Spinal cord (tissue), 10 donors: ENCODE measurements around the gene CFAP54. TPM values are rescaled to one million over a fixed set of nuclear protein-coding genes. Genes with fewer than 3 reads are reported as not detected.

Experiments used
- DNase-seq, 6 donors: peaks; one replicate each; pipeline versions ENCODE4 v3.0.0 to v3.0.0-alpha.2; 2013 to 2015; ENCODE audit warnings: low spot score in 6 of 6, low read depth in 4 of 6
- H3K27ac ChIP-seq: one replicate; pipeline ENCODE4 v1.5.1; 2013; ENCODE audit warnings: low read depth, low read length, control low read depth
- H3K27me3 ChIP-seq: one replicate; pipeline ENCODE4 v1.6.1; 2013; ENCODE audit warnings: low read length; ENCODE audit not compliant: control insufficient read depth, insufficient read depth
- H3K36me3 ChIP-seq: one replicate; pipeline ENCODE4 v1.6.1; 2013; ENCODE audit warnings: low read length; ENCODE audit not compliant: control insufficient read depth, insufficient read depth
- H3K4me1 ChIP-seq: one replicate; pipeline ENCODE4 v1.6.1; 2013; ENCODE audit warnings: low read length; ENCODE audit not compliant: control insufficient read depth, insufficient read depth
- H3K4me3 ChIP-seq: one replicate; pipeline ENCODE4 v1.5.1; 2013; ENCODE audit warnings: low read depth, low read length, control low read depth
- H3K9me3 ChIP-seq: one replicate; pipeline ENCODE4 v1.6.1; 2013; ENCODE audit warnings: low read length; ENCODE audit not compliant: control insufficient read depth, insufficient read depth
- WGBS: methylation state at CpG from one replicate; pipeline ENCODE4 v1.1.5; 2013; ENCODE audit warnings: missing lambda C conversion rate; ENCODE audit not compliant: insufficient coverage; 5-methylcytosine and 5-hydroxymethylcytosine counted together
- long read RNA-seq, 4 donors: transcript quantifications; one replicate each; lab custom pipeline, GENCODE V29; 2026
- polyA plus RNA-seq, 2 donors: library from polyadenylated mRNA; unstranded; fragments of 120-200 nt; gene quantifications; one replicate each; pipeline ENCODE4 v1.2.1, GENCODE V29; 2013; ENCODE audit not compliant: insufficient read length in 2 of 2
- total RNA-seq, 2 donors: library from RNA; depleted of rRNA in 1 of 2; stranded (reverse); fragments of 120-200 nt in 1 of 2; fragments of >200 nt in 1 of 2; gene quantifications; one replicate each; pipeline versions ENCODE4 v1.2.3 to v1.2.4, GENCODE V29; 2013 to 2014
- donor health status: healthy.

CFAP54 gene, protein sequence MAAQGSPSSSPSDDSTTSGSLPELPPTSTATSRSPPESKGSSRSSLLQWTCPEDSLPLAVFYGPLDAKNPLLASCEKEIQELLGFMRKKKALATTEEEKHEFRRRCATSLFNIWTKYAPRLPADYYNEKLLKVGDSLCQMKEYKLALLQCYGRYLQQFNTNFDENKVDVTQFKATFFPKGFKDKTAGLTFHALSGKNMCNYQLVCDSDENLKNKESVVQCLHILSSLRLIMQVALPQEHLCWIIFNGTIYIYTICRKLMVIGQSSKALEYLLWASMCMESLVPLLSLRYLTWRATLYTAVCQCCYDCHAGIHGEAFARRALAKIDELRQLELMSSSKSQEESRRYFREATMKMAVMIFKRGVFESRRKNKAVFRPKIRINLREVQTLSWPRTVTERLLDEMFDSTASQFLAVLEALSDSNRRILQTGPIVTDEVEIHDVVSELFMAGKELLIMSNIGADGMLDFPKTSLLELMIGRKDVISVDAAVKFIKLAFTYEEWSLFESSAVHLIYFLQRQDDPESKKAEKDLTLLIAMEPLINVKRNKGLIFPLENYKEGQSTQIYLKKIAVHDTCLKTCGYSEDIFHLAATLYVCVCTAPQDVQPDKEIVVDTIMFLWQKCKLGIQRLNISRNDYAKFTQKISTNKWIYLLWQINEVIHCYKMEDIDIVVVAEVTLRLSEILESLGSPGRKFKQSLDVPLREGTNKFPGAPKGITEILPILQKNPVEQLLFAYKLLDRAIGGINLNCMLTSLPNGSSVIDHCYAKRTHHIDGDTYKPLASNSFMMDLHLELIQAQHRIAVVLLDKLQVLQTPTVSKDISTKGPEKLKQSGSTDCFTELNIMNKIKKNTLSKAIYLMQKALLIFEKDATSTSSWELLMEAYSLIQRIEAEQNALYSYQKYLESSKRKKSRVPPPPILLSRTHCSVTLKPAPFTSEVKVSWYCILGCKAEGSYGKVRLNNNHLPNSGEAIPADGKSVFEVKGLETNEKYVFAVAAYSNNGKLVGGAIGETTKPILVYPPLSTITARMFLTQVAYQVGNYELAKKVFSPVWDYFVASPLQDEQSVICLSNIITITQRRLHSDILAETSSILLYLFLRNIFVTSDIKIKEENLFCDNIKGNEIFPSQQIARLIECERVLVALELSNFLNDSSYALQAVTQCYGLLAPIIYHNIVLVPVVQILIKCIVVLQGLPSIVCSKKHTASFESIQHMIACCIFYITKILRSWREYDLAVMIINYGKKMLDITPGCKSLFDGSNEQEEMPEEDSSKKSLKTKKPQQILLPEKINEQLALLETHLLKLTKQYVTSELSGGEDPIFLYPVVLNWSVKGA (N-terminal part only)
- total RNA-seq (10 to 100 TPM; 16.2 to 21.3 TPM), polyA plus RNA-seq (1 to 10 TPM; 3.3 to 6.0 TPM)
- long read RNA-seq, donor 1: 0 reads
- long read RNA-seq, donor 2: 0 reads
- long read RNA-seq, donor 3: 0 reads
- long read RNA-seq, donor 4: 0 reads

- DNase-seq: peak; percentile 82 to 99 (median 94)
- Histone ChIP-seq H3K4me1 (peaks cover 9% of the 10 kb centered on the region), H3K36me3 (no peaks in the 10 kb centered on the region), H3K9me3 (no peaks in the 10 kb centered on the region), H3K4me3 (peak within 1 kb of the TSS; percentile 90), H3K27me3 (no peaks in the 10 kb centered on the region), H3K27ac (peak within 1 kb of the TSS; percentile 76)
- under 1% methylated on average over 53 of the region's 53 CpGs for WGBS
Measured at GRCh38 chr12:96489392-96490056, at the start of gene CFAP54. TSS of gene CFAP54 (plus strand) at chr12:96489577. CDS start at chr12:96489610, 33 bp downstream.

DNA sequence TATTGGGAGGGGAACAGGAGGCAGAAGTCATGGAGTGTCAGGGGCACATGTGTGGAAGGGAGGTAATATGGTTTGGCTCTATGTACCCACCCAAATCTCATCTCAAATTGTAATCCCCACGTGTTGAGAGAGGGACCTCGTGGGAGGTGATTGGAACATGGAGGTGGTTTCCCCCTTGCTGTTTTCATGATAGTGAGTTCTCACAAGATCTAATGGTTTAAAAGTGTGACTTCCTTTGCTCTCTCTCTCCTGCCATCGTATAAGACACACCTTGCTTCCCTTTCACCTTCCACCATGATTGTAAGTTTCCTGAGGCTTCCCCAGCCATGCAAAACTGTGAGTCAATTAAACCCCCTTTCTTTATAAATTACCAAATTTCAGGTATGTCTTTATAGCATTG, 47.6 kb upstream of the CFAP54 start:
- Histone ChIP-seq H3K4me1 (no peaks in the 10 kb centered on the region), H3K9me3 (no peaks in the 10 kb centered on the region), H3K4me3 (no peak overlapping the region), H3K27ac (no peak overlapping the region), H3K27me3 (no peaks in the 10 kb centered on the region), H3K36me3 (no peaks in the 10 kb centered on the region)
- WGBS: no CpG with 5 or more reads among the region's 3 CpGs
- no peak for DNase-seq

DNA sequence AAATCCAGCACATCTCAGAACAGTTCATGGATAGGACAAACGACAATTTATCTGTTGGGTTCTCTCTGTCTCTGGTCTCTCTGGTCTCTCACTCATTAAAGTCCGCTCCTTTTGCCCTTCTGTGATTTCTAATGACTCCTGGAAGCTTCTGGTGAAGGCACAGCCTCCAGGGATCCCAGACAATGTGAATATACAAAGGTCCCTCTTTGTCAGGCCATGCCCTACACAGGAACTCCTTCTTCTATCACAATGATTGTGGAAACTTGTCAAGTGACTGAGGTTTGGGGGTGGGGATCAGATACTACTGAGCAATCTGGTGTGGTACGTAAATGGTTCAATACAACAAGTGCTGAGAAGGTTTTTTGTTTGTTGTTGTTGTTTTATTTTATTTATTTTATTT, 46.5 kb upstream of the CFAP54 start:
- DNase-seq: no peak
- H3K4me1 ChIP-seq: no peaks in the 10 kb centered on the region
- H3K27ac ChIP-seq: no peak overlapping the region
- no peaks in the 10 kb centered on the region for H3K36me3 ChIP-seq
- H3K27me3 ChIP-seq: no peaks in the 10 kb centered on the region
- no peak overlapping the region for H3K4me3 ChIP-seq
- no peaks in the 10 kb centered on the region for H3K9me3 ChIP-seq
- 90% methylated on average over 2 of the region's 3 CpGs for WGBS

GRCh38 chr12:96444399-96444798, 45.0 kb upstream of the CFAP54 start:
- Histone ChIP-seq H3K4me3 (no peak overlapping the region), H3K27ac (no peak overlapping the region), H3K4me1 (no peaks in the 10 kb centered on the region), H3K9me3 (no peaks in the 10 kb centered on the region), H3K36me3 (no peaks in the 10 kb centered on the region), H3K27me3 (no peaks in the 10 kb centered on the region)
- 94% methylated on average over 2 of the region's 10 CpGs for WGBS
- no peak for DNase-seq

DNA sequence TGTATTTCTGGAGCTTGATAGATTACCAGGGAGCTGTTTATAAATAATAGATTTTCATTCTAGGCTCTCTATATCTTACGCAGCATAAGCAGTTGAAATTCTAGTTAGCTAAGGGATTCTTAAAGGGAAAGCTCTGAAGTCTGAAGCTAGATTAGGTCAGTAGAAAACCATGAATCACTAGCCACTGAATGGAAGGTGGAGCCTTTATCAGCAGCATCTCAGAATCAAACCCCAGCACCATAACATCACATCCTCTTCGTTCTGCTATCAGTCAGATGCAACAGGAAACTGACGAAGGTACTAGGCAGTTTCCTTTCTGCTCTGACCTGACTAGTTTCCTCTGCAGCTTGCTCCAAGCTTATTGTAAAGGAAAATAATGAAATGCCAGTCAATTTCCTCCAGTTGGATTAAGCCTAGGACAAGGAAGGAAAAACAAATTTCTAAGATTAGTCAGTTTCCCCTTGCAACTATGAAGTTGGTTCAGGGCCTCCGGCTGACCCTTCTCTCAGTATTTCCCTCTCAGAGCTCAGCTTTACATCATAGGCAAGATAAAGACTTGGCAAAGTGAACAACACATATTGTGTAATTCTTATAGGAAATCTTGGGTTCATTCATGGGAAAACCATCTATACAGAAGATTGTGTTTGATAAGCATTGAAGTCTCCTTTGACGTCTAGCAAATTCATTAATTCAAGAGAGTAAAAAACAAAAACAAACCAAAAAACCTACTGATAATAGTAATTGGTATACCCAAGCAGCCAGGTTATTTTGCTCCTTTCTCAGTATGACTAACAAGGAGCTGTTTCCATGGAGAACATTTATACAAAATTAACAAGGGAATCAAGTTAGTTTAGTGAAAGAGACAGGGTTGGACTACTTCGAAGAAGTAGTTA, 43.4 kb upstream of the CFAP54 start:
- Histone ChIP-seq H3K9me3 (no peaks in the 10 kb centered on the region), H3K36me3 (no peaks in the 10 kb centered on the region), H3K27ac (peak overlapping the region; percentile 1), H3K4me1 (no peaks in the 10 kb centered on the region), H3K27me3 (no peaks in the 10 kb centered on the region), H3K4me3 (no peak overlapping the region)
- peak in 1 of 6 donors; percentile 66 for DNase-seq
- WGBS: 78% methylated on average over 1 of the region's 6 CpGs

DNA sequence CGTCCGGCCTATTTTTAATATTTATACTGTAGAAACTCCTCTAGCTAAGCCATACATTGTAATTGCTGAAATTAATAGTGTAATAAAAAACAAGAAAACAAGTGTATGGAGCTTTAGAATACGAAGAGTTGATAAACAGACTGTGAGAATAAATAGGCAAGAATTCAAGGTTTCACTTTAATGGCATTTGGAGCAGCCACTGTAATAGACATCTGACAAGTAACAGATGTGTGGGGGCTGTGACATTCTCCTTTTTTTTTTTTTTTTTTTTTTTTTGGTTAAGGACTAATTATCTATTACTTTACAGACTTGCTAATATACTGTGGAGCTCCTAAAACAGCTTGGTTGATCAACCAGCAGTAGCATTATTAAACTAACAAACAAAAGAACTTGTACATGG, 42.1 kb upstream of the CFAP54 start:
- Histone ChIP-seq H3K4me1 (no peaks in the 10 kb centered on the region), H3K9me3 (no peaks in the 10 kb centered on the region), H3K27me3 (no peaks in the 10 kb centered on the region), H3K27ac (no peak overlapping the region), H3K4me3 (no peak overlapping the region), H3K36me3 (no peaks in the 10 kb centered on the region)
- WGBS: no CpG with 5 or more reads among the region's 3 CpGs
- no peak for DNase-seq

GRCh38 chr12:96448300-96448699, 41.1 kb upstream of the CFAP54 start:
- Histone ChIP-seq H3K27me3 (no peaks in the 10 kb centered on the region), H3K27ac (no peak overlapping the region), H3K4me3 (no peak overlapping the region), H3K36me3 (no peaks in the 10 kb centered on the region), H3K9me3 (no peaks in the 10 kb centered on the region), H3K4me1 (no peaks in the 10 kb centered on the region)
- no peak for DNase-seq
- no CpG with 5 or more reads among the region's 3 CpGs for WGBS

GRCh38 chr12:96452261-96452922, 37.0 kb upstream of the CFAP54 start:
- Histone ChIP-seq H3K27me3 (no peaks in the 10 kb centered on the region), H3K27ac (no peak overlapping the region), H3K9me3 (no peaks in the 10 kb centered on the region), H3K36me3 (no peaks in the 10 kb centered on the region), H3K4me3 (no peak overlapping the region), H3K4me1 (no peaks in the 10 kb centered on the region)
- no CpG with 5 or more reads among the region's 3 CpGs for WGBS
- no peak for DNase-seq
